NB4 (cell line): ENCODE measurements around the gene ZNF724.
"Not testable (repeated sequence)": the region's sequence is repeated elsewhere in the genome, so short reads cannot be mapped to it uniquely, and the experiment has no call there.

Experiments
- DNase-seq: peaks from one replicate; pipeline ENCODE4 v3.0.0; 2010; ENCODE audit warnings: low read depth
- H3K4me3 ChIP-seq: one replicate; pipeline ENCODE4 v1.5.1; 2011; ENCODE audit warnings: mild to moderate bottlenecking, low read depth, low read length, moderate library complexity
- CTCF ChIP-seq: IDR thresholded peaks from one replicate; pipeline ENCODE4 v1.5.1; 2012; ENCODE audit warnings: low read depth, low read length
- MAX ChIP-seq: IDR thresholded peaks from 2 replicates; pipeline ENCODE4 v1.6.1; 2011; ENCODE audit warnings: low read depth, low read length
- MYC ChIP-seq: IDR thresholded peaks from 2 replicates; pipeline ENCODE4 v1.6.1; 2011; ENCODE audit warnings: low read depth, low read length
- POLR2A ChIP-seq: IDR thresholded peaks from 2 replicates; pipeline ENCODE4 v1.6.1; 2011; ENCODE audit warnings: mild to moderate bottlenecking; ENCODE audit not compliant: insufficient read length; ENCODE audit errors: extremely low read depth

The ZNF724 gene

GRCh38 chr19:23254141-23254910 is 4.1 kb upstream of the ZNF724 start:
- DNase-seq, result no peak
- no peak overlapping the region for H3K4me3 ChIP-seq
- no peak for TF ChIP-seq CTCF

- not testable (repeated sequence) for DNase-seq, H3K4me3 ChIP-seq
Measured at GRCh38 chr19:23253256-23253655, 3.1 kb upstream of the ZNF724 start.

GRCh38 chr19:23241419-23241818 is 8.8 kb downstream of the ZNF724 start:
- TF ChIP-seq MYC (no peak), POLR2A (no peak), CTCF (no peak), MAX (no peak)
- DNase-seq, result peak; percentile 37
- H3K4me3 ChIP-seq, result no peak overlapping the region

- peak; percentile 12 for DNase-seq
- no peak overlapping the region for H3K4me3 ChIP-seq
- TF ChIP-seq CTCF (no peak), MAX (no peak), MYC (no peak), POLR2A (no peak)
Measured at GRCh38 chr19:23222998-23223652, 27.1 kb downstream of the ZNF724 start.

GRCh38 chr19:23203841-23204344 is 46.3 kb downstream of the ZNF724 start:
- H3K4me3 ChIP-seq, result no peak overlapping the region
- TF ChIP-seq POLR2A (no peak), CTCF (no peak), MYC (no peak), MAX (no peak)
- DNase-seq, result no peak

- no peak for TF ChIP-seq MAX
- TF ChIP-seq CTCF, result no peak
- no peak for TF ChIP-seq MYC
- no peak for TF ChIP-seq POLR2A
- H3K4me3 ChIP-seq, result no peak overlapping the region
- no peak for DNase-seq
Measured at GRCh38 chr19:23190341-23190740, 59.9 kb downstream of the ZNF724 start.
